PC-3 (cell line): ENCODE results near the gene NEU4.

Source experiments
- EZH2 ChIP-seq: fragments of 300-600 bp; sonication (generic); IDR thresholded peaks from one replicate; pipeline ENCODE4 v1.6.1; 2017; ENCODE audit warnings: antibody characterized with exemption, mild to moderate bottlenecking, low read length; ENCODE audit not compliant: unreplicated experiment
- EZH2phosphoT487 ChIP-seq: fragments of 300-600 bp; sonication (generic); IDR thresholded peaks from 2 replicates; pipeline ENCODE4 v1.6.1; 2018; ENCODE audit warnings: mild to moderate bottlenecking, antibody characterized with exemption, low read length, borderline replicate concordance
- TF ChIP-seq, protein P1 (sequence below): fragments of 300-600 bp; sonication (generic); conservative IDR thresholded peaks from 2 replicates; pipeline ENCODE4 v1.5.1; 2017; ENCODE audit warnings: antibody characterized with exemption, low read depth, mild to moderate bottlenecking, low read length

DNA sequence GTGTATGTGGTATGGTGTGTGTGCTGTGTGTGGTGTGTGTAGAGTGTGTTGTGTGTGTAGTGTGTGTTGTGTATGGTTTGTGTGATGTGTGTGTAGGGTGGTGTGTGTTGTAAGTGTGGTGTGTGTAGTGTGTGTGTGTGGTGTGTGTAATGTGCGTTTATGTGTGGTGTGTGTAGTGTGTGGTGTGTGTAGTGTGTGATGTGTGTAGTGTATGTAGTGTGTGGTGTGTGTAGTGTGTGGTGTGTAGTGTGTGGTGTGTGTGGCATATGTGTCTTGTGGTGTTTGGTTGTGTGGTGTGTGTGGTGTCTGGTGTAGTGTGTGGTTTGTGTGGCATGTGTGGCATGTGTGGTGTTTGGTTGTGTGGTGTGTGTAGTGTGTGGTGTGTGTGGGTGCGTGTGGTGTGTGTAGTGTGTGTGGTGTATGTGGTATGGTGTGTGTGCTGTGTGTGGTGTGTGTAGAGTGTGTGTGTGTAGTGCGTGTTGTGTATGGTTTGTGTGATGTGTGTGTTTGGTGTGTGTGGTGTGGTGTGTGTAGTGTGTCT, 56.5 kb downstream of the NEU4 start:
- TF ChIP-seq, protein P1, sequence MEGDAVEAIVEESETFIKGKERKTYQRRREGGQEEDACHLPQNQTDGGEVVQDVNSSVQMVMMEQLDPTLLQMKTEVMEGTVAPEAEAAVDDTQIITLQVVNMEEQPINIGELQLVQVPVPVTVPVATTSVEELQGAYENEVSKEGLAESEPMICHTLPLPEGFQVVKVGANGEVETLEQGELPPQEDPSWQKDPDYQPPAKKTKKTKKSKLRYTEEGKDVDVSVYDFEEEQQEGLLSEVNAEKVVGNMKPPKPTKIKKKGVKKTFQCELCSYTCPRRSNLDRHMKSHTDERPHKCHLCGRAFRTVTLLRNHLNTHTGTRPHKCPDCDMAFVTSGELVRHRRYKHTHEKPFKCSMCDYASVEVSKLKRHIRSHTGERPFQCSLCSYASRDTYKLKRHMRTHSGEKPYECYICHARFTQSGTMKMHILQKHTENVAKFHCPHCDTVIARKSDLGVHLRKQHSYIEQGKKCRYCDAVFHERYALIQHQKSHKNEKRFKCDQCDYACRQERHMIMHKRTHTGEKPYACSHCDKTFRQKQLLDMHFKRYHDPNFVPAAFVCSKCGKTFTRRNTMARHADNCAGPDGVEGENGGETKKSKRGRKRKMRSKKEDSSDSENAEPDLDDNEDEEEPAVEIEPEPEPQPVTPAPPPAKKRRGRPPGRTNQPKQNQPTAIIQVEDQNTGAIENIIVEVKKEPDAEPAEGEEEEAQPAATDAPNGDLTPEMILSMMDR: no peak
- TF ChIP-seq EZH2phosphoT487 (no peak), EZH2 (no peak)
